ENCODE measurements around the gene ECSCR.

GRCh38 chr5:139439013-139439903 is 23.3 kb downstream of the ECSCR start, which contains the start of gene DNAJC18:
- TF ChIP-seq CTCF (IDR thresholded peaks at IDR 0.05) (no peak), POLR2A (IDR thresholded peaks at IDR 0.05) (no peak), EP300 (IDR thresholded peaks at IDR 0.05) (no peak), POLR2AphosphoS5 (IDR thresholded peaks at IDR 0.05) (no peak)
